ENCODE data around the gene NKX2-4.

The NKX2-4 gene

DNA sequence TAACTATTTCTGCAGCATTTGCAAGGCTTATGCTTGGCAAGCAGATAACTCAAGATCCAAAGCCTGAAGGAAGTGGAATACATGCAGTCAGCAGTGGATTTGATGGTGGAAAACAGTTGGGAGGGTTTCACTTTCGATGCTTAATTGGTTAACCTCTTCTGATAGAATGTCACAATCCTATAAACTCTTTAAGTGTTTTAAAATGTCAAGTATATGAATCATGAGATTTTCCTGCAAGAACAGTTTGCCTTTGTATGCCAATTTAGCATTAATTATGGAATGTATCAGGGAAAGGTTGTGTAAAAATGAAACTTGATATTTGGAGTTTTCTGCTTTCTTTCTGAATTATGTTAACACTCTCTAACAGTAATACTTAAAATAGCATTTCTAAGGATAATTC, 36.6 kb downstream of the NKX2-4 start:
- no peak for TF ChIP-seq ZFX (IDR thresholded peaks at IDR 0.05; ENCODE audit: borderline replicate concordance)
- TF ChIP-seq, protein P1, sequence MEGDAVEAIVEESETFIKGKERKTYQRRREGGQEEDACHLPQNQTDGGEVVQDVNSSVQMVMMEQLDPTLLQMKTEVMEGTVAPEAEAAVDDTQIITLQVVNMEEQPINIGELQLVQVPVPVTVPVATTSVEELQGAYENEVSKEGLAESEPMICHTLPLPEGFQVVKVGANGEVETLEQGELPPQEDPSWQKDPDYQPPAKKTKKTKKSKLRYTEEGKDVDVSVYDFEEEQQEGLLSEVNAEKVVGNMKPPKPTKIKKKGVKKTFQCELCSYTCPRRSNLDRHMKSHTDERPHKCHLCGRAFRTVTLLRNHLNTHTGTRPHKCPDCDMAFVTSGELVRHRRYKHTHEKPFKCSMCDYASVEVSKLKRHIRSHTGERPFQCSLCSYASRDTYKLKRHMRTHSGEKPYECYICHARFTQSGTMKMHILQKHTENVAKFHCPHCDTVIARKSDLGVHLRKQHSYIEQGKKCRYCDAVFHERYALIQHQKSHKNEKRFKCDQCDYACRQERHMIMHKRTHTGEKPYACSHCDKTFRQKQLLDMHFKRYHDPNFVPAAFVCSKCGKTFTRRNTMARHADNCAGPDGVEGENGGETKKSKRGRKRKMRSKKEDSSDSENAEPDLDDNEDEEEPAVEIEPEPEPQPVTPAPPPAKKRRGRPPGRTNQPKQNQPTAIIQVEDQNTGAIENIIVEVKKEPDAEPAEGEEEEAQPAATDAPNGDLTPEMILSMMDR (IDR thresholded peaks at IDR 0.05): no peak
- H3K27ac ChIP-seq: no peak overlapping the region

DNA sequence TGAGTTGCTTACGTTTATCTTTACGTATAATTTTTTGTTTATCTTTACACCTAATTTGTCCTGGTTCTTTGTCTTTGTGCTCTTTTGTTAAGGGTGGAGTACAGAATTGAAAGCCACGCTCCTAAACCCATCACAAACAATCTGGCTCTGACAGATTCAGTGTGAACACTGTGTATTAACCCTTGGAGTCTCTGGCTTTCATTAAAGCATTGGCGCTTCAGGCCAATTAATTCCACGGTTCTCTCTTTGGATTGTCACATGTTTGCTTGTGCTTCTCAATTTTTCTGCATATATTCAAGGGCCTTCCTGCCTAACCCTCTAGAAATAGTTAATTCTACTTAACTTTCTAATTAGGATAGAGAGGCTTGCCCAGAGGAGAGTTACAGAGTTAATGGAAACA, 38.6 kb downstream of the NKX2-4 start:
- TF ChIP-seq ZFX (IDR thresholded peaks at IDR 0.05; ENCODE audit: borderline replicate concordance): no peak
- TF ChIP-seq, protein P1 (IDR thresholded peaks at IDR 0.05): no peak
- H3K27ac ChIP-seq: no peak overlapping the region

- H3K27ac ChIP-seq: no peak overlapping the region
- TF ChIP-seq ZFX (IDR thresholded peaks at IDR 0.05; ENCODE audit: borderline replicate concordance): no peak
- TF ChIP-seq, protein P1 (IDR thresholded peaks at IDR 0.05): no peak
Measured at GRCh38 chr20:21357844-21358243, 39.5 kb downstream of the NKX2-4 start.

DNA sequence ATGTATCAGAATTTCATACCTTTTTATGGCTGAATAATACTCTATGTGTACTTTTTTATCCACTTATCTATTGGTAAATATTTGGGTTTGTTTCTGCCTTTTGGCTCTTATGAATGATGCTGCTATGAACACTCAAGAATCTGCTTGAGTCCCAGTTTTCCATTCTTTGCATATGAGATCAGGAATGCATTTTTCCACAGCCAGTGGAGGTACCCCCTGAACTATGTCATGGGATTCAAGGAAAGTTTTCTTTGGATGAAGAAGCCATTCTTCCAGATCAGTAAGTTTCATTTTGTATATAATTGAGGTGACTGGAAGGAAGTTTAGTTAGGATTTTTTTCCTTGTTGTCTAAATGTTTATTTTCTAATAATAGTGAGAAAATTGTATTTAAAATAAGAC, 40.9 kb downstream of the NKX2-4 start:
- H3K27ac ChIP-seq: no peak overlapping the region
- no peak for TF ChIP-seq ZFX (IDR thresholded peaks at IDR 0.05; ENCODE audit: borderline replicate concordance)
- TF ChIP-seq, protein P1 (IDR thresholded peaks at IDR 0.05): no peak

DNA sequence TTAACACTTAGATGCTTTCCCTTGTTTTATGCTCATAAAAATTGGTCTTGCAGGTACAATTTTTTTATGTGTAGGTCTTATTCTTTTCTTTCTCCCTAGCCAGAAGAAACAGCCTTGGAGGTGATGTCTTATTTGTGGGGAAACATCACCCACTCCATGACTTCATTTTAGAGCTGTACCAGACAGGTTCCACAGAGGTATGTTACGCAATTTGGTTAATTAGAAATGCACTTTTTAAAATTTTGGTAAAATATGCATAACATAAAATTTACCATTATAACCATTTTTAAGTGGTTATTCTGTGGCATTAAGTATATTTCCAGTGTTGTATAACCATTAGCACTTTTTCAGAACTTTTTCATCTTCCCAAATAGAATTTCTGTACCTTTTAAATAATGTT, 41.3 kb downstream of the NKX2-4 start:
- H3K27ac ChIP-seq: no peak overlapping the region
- TF ChIP-seq ZFX (IDR thresholded peaks at IDR 0.05; ENCODE audit: borderline replicate concordance): no peak
- TF ChIP-seq, protein P1 (IDR thresholded peaks at IDR 0.05): no peak

DNA sequence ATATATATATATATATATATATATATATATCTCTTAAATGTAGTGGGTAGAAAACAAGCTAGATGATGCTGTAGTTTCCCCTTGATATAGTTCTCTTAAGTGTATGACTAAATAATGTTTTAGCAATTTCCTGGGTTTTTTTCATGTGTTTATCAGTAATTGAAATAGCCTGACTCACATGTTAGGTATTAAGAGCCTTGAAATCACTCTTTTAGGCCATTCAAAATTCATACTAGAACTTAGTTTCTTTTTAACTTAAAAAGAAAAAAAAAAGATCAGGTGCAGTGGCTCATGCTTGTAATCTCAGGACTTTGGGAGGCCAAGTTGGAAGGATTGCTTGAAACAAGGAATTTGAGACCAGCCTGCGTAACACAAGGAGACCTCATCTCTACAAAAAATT, 44.1 kb downstream of the NKX2-4 start:
- TF ChIP-seq ZFX (IDR thresholded peaks at IDR 0.05; ENCODE audit: borderline replicate concordance): no peak
- TF ChIP-seq, protein P1 (IDR thresholded peaks at IDR 0.05): no peak
- H3K27ac ChIP-seq: no peak overlapping the region

DNA sequence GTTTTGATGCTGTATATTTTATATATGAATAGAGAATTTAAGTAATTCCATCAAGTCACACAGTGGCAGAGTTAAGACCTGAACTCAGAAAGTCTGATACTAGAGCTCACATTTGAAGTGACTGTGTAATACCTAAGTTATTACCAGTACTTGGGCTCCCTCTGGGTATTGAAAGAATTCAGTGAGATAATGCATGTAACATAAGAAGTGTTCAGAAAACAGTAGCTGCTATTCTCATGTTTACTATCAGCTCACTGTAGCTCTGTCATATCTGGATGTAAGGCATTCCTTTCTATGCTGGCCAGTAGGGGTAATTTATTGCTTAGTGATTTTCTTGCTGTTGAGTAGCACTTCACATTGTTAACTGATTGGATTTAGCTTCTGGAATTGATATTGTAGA, 44.6 kb downstream of the NKX2-4 start:
- H3K27ac ChIP-seq: no peak overlapping the region
- TF ChIP-seq ZFX (IDR thresholded peaks at IDR 0.05; ENCODE audit: borderline replicate concordance): no peak
- TF ChIP-seq, protein P1 (IDR thresholded peaks at IDR 0.05): no peak

Measured in 22Rv1 (cell line).